GM21423 (cell line): Measurements from ENCODE around the gene LIF.
A peak's percentile ranks its signal among the peaks of the same experiment; 100 is the strongest.

ENCODE experiments used
- ATAC-seq: cut with Tn5 transposase; IDR thresholded peaks from one replicate; pipeline ENCODE4 v1.9.1; 2021; ENCODE audit warnings: mild to moderate bottlenecking, moderate library complexity; ENCODE audit not compliant: unreplicated experiment

Gene LIF

DNA sequence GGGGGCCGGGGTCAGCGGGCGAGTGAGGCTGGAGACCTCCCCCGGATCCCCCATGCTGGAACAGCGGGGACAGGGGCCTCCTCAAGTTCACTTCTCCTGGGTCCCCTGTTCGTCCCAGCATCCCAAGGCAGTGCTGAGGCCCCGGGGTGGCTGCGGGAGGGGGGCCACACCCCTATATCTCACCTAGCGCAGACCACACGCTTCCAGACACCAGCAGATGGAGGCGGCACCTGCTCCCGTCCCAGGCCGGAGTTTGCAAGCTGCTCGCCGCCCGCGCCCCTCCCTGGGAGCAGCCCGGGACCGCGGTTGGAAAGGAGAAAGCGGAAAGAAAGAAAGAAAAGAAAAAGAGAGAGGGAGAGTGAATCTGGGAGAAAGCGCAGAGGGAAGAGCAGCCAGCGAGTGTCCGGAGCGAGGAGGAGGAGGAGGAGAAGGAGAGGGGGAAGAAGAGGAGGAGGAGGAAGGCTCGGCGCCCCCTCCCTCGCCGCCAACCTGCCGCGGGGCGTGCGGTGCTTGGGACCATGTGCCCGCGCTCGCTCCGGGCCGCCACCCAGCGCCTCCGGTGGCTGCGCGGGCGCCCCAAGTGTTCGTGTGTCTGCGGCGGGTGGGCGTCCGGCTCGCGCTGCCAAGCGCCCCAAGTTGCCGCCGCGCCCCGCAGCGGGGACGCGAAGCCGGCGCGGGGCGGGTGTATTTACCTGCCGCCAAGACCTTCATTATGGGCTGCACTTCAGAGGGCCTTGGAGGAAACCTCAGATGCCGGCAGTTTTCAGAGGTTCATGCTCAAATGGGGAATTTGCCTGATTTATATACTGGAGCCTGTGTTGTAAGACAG lies at the start of gene LIF:
Gene LIF, minus strand, starts transcription at position 775 of the 829 bp plus-strand sequence. Its CDS starts 64 bp downstream, at position 711.
- no peak for ATAC-seq

DNA sequence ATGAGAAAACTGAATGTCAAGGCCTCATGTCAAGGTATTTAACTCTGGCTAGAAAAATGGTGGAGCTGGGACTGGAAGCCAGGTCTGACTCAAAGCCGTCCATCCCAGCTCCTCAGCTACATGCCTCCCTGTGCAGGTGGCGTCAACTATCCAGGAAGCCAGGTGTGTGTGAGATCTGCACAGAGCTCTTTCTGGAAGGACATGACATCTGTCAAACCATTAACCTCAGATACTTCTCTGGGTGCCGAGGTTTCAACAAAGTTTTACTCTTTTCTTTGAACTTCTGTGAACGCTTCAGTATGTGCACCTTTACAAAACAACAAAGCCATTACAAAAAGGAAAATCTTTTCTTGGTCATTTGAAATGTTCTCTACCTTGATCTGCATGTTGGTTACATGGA lies 49.8 kb upstream of the LIF start:
- no peak for ATAC-seq

DNA sequence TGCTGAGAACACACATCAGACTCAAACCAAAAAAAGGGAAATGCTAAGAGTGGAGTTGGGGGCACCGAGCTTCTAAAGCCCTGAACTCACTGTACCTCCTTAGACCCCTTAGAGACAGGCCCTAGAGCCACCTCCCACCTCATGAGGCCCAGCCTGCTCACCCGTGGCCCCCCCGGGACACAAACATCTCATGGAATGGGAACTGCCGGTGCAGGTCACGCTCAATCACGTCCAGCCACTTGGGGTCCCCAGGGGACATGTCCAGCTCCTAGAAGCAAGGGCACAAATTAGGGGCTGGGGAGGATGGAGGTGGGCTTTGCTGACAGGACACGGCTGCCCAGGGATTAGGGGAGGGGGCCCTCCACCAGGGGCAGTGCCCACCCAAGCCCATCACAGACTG lies 49.0 kb upstream of the LIF start:
- ATAC-seq = no peak

DNA sequence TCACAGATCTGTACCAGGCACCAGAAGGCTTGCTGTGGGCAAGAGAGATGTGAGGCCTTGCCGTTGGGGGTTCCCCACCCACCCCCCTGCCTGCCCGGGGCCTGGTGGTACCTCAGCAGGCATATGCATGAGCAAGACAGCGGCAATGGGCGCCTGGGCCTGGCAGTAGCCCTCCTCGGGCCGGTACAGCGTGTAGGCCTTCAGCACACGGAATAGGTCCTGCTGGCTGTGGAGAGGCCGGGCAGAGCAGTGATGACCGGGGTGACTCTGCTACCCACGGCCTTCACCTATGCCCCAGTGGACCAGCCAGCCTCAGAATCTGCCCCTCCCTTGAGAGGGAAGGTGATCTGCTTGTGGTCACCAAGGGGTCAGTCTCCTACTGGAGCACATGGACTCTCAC lies 48.3 kb upstream of the LIF start:
- ATAC-seq = no peak

DNA sequence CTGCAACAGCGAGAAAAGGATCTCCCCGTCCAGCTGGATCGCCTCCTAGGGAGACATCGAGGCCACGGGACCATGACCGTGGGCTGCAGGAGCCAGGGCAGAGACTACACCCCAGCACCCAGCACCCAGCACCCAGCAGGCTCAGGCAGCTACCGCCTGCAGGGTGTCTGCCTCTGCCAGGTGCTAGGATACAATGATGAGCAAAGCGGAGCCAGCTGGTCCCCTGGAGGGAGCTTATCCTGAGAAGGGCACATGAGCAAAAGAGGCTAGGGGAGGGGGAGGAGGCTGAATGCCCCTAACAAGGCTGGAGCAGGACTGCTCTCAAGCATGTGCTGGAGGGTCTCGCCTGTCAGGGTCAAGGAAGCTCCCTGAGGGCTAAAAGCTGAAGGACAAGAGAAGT lies 47.5 kb upstream of the LIF start:
- no peak for ATAC-seq

DNA sequence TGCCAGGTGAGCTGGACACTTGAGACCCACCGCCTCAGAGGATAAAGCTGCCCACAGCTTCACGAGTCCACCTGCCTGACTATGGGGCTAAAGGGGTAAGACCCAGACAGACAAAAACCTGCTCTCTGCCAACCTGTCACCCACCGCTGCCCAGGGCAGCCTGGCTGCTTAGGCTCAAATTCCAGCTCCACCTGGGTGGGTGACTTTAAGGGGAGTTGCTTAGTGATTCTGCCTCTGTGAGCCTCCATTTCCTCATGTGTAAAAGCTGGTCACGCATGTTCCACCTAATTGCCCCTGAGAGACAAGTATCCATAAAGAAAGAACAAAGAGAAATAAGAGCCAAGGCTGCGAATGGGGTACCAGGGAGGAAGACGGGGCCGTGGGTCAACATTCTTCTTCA lies 46.5 kb upstream of the LIF start:
- no peak for ATAC-seq

DNA sequence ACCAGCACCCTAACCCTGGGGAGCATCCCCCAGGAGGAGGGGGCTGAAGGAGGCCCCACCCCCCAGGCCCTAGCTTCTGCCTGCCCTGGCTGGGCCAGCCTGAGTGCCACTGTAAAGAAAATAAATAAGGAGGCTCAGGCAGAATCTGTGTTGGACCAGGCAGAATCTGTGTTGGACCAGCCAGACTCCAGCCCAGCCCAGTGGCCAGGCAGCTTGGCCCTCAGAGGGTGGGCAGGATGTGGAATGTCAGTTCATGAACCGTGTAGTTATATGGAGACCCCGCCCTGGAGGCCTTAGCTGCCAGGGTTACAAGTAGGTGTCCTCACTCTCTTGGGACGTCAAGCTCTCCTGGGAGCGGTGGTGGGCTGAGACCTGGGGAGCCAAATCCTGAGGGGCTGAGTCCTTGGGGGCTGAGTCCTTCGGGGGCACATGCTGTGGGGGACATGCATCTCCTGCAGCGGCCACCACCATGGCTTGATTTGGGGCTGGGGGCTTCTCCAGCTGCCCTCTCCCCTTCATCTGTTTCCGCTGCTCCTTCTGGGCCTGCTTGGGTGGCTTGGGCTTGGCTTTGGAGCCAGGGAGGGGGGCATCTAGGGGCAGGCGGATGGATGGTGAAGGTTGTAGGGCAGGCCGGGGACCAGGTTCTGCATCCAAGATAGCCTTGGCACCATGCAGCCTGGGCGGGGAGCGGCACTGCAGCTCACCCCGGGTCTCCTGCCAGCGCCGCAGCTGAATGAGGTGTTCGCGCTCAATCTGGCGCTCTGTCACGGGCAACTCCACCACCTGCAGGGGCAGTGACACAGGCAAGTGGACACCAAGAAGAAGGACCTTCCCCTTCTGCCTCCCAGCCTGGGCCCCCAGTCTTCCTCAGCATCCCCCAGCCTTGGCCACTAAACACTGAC lies 45.8 kb upstream of the LIF start:
- no peak for ATAC-seq

DNA sequence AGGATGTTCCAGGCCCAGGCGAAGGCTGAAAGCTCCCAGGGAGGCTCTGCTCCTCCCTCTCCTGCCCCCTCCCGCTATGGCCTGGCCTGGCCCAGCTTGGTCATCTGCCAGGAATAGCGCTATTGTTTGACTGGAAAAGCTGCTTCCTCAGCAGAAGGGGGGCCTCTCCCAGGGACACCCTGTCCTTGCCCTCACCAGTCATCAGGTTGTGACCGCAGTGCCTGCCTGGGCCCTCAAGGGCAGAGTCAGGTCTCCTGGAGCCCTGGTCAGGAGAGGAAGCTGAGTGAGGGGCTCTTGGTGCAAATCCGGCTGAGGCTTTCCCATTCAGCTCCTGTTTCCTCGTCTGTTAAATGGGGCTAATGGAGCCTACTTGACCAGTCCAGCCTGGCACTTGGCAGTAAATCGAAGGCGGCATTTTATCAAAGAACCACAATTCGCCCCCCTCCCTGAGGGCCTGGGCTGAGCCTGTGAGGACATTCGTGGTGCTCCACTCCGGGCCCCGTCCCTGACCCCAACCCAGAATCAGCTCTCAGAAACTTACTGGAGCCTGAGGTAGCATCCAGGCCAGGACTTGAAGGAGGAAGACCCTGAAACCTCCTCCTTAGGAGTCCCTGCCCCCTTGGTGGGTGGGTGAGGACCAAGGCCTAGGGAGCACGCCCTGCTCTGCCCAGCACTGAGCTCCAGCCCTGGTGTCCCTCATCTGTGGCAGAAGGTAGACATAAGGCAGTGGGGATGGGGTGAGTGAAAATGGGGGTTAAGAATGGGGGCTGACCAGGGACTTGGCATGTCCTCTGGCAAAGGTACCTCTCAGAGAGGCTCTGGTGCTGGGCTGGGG lies 44.7 kb upstream of the LIF start:
- ATAC-seq = no peak

DNA sequence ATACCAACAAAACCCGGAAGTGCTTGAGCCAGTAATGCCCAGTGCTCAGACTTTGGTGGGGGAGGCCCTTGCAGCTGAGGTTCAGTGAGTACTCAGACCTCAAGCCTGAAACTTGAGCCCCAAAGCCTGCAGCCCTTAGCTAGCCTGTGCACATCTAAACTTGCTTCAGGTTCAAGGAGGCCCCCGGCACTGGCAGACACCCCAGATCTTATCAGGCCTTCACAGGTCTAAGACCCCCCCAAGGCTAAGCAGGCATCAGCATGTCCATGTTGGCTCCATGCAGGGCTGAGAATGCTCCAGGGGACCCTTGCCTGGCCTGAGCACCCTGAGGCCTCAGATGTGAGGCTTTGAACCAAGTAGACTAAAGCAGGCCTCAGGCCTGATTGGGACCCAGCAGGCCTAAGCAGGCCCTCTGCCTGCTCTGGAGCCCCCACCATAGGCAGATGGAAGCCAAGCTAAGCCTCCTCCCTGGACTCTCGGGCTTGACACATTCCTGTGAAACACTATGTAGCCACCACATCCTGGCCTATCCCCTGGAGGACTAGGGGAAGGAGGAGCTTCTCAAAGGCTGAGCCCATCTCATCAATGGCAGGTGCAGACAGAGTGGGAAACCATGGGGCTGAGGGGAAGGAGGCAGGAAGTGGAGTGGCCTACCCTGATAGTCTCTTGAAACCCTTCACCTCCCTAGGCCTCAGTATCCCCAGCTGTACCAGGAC lies 43.9 kb upstream of the LIF start:
- ATAC-seq = no peak

DNA sequence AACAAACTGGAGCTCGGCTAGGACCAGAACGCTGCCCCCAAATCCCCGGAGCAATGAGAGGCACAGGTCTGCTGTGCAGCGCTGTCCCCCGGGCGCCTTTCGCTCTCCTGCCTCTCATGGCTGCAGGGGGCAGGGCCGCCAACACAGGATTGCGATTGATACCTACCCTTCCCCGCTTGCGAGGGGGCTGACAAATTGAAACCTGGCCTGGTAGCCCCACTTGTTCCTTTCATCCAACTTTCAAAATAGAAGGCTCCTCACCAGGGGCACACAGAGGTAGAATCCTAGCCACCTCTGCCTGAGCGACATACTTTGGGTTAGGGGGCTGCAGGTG lies 43.4 kb upstream of the LIF start:
- peak; percentile 11 for ATAC-seq

DNA sequence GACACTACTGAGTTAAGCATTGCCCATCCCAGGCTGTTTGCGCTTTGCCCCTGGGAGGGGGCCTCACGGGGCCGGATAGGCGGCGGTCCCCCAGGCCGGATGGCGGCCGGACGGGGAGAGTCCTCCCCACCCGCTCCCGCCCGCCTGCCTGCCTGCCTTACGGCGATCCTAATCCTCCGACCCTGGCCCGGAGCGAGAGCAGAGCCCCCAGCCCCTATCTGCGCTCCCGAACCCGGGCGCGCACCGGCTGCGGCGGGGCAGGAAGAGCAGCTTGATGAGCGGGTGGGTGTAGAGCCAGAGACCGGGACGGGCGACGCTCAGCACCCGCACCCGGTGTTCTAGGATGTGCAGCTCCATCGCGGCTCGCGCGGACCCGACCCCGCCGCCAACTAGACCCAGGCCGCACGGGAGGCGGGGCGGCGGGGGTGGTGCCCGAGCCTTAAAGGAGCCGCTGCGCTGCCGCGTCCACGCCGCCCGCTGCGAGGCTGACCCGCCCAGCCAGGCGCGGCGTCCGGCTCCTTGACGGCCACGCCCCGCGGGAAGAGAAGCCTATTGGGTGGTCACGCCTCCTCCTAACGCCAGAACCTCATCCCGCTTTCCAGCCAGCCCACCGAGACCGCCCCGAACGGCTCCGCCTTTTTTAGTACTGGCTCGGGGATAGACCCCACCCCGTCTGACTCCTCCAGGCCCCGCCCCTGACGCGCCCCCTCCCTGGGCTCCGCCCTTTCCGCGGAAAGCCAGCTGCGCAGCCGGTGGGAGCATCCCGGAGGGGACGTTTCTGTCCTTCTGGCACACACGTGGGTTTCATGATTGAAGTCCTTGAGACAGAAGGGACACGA lies 42.8 kb upstream of the LIF start, which contains the start of gene CASTOR1:
Gene CASTOR1, minus strand, starts transcription at position 365 of the 839 bp plus-strand sequence. Its CDS starts 8 bp downstream, at position 357.
- peak; percentile 63 for ATAC-seq

DNA sequence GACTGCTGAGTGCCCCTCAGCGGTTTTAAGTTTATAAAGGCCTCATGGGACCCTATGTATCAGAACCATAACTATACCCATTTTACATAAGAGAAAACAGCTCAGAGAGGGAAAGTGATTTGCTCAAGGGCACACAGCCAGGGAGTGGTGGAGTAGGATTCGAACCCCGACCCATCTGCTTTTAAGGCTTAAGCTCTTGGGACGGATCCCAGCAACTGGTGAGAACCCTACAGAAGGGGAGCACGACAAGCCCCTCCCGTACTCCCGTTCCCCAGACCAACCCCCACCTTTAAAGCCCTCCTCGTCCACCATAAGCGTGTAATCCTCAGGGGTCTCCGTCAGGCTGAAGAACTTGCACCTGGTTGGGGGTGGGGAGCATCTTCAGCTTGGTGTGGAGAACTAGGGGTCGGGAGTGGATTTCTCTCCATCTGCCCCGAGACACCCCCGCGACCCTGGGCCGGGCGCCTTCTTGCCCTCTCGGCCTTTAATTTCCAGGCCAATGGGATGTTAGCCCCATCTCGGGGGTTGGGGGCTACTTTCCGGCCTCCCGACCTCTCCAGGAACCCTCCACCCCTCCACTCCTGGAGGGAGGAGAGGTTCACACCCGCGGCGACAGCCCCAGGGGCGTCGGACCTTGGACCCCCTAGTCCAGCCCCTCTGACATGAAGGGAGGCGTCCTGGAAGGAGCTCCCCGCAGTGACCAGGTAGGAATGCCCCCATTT lies 42.0 kb upstream of the LIF start:
- ATAC-seq = no peak

DNA sequence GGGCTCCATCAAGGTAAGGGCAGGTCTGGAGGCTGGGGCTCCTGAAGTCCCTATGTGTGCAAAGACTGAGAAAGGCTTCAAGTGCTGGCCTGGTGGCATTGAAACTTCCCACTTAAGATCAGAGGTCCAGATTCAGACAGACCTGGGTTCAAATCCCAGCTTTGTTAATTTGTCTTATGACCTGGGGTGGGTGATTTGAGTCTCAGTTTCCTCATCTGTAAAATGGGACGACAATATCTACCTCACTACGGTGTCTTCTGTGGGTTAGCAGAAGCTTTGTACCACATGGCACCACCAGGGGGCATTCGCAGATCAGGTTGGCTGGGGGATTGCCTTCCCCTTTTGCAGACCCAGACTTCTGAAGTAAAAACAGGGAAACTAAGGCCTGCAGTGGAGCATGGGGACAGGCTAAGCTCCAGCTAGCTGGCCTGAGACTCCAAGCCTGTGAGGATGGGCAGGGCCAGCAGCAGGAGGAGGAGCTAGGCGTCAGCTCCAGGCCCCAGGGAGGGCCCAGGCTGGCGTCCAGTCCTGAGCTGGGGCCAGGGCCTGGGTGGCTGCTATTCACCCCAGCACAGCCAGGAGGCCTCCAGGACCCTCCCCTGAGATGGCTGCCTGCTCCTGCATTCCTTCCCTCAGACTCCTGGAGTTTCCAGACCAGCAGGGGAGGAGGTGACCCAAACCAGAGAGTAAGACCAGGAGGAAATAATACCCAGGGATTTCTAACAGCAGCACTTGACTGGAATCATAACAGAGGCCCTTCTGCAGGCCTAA lies 41.3 kb upstream of the LIF start:
- no peak for ATAC-seq

DNA sequence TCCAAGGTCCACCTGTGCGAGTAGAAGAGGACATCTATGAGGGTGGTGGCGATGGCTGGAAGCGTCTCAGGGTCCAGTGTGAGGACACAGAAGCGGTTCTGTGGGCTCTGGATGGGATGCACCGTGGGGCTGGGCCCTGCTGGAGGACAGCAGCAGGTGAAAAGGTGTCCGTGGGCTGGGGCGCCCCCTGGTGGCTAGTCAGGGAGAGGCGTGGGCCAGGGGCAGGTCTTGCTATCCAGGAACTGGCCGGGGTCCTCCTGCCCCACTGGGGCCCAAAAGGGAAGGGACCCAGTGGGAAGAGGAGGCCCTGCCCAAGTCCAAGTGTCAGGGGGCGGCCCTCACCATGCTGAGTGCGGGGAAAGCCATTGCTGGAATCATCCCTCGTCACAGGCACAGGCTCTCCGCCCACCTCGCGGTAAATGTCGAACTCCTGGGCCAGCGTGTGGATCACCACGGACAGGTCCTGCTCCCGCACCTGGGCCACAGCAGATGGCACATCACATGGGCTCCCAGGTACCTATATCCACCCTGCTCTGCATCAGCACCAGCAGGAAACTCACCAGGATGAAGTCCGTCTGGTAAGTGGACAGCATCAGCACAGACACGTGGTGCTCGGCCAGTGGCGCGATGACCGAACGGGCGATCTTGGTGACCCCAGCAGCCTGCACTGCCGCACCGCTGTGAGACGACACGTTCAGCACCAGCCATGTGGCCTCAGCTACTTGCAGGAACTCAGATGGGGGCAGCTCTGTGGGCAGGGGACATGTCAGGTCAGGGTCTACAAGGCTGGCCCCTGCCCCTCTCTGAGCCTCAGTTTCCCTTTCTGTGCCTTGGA lies 40.5 kb upstream of the LIF start:
- no peak for ATAC-seq

DNA sequence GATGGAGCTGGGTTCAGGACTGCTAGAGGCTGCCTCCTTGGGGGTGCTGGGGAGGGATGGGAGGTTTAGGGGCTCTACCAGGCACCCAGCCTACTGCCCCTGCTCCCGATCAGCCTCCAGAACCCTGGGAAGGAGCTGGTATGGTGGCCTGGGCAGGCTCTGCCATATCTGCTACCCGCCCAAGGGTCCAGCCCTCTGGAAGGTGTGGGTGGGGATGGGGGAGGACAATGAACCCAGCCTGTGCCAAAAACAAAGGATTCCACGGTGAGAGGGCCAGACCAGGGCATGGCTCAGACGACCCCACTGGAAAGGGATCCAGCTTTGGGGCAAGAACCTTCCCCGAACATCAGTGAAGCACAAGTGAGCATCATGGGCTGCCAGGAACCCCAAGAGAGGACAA lies 39.8 kb upstream of the LIF start:
- ATAC-seq = no peak

DNA sequence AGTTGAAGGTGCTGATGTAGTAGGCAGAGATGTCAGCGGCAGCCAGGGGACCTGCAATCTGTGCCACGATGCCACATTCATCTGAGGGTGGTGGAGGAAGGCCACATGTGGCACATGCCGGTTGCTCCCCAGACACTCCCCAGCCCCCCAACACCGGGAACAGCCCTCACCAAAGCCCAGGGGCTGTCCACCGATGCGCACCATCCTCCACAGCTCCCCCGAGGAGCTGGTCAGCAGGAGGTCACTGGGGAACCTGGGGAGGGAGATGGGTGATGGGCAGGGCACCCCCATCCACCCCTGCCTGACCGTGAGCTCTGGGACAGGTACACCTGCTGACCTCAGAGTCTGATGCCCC lies 39.3 kb upstream of the LIF start:
- ATAC-seq = no peak

DNA sequence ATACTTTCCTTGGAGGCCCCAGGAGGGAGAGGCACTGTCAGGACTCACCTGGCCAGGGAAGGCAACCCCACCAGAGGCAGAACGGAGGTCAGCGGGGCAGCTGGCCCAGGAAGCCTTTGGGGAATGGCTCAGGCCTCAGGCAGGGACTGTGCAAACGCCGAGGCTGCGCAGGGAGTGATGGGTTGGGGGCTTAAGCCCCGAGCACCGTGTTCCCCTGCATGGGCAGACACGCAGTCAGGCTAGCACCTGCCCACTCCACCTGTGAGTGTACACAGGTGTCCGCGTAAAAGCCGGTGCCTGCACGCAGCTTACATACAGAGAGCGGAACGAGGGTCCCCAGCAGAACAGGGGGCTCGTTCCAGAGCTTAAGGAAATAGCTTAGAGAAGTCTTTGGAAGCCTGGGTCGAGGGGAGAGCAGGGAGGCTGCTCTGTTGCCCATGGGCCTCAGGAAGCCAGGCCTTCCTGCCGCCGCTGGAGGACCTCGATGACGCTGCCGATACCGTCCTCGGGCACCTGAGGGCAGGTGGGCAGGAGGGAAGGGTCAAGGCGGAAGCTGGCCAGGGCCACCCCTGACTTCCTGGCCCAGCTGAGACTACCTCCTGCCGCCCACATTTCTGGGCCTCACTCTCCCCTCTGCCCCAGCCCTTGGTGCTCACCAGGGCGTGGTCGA lies 38.8 kb upstream of the LIF start:
- no peak for ATAC-seq
